HepG2 (cell line): ENCODE measurements around the gene SAMD9L.

Experiments used
- EP300 ChIP-seq, 3 experiments: sonication (generic) in 1 of 3; formaldehyde crosslinking in 1 of 3; IDR thresholded peaks; 2 replicates each; pipeline versions ENCODE4 v1.5.1 to v1.6.1; 2011 to 2020; ENCODE audit warnings: low read depth in 2 of 3, low read length in 2 of 3, borderline replicate concordance in 1 of 3, improper control_type of control experiment in 1 of 3, mild to moderate bottlenecking in 1 of 3, missing genetic modification reagents in 1 of 3, moderate library complexity in 1 of 3
- FOXM1 ChIP-seq: sonication (generic); formaldehyde crosslinking; IDR thresholded peaks from 2 replicates; pipeline ENCODE4 v1.5.0; 2020; ENCODE audit warnings: missing genetic modification reagents
- NFYB ChIP-seq: sonication (generic); formaldehyde crosslinking; IDR thresholded peaks from 2 replicates; pipeline ENCODE4 v1.4.0; 2020; ENCODE audit warnings: missing genetic modification reagents
- TF ChIP-seq, protein P1 (sequence below): sonication (generic); formaldehyde crosslinking; IDR thresholded peaks from 2 replicates; pipeline ENCODE4 v1.8.0; 2022; ENCODE audit warnings: mild to moderate bottlenecking, missing genetic modification reagents, moderate library complexity
- TF ChIP-seq, protein P2 (sequence below): sonication (generic); formaldehyde crosslinking; IDR thresholded peaks from 2 replicates; pipeline ENCODE4 v1.4.0; 2020; ENCODE audit warnings: missing genetic modification reagents, mild to moderate bottlenecking, borderline replicate concordance

DNA sequence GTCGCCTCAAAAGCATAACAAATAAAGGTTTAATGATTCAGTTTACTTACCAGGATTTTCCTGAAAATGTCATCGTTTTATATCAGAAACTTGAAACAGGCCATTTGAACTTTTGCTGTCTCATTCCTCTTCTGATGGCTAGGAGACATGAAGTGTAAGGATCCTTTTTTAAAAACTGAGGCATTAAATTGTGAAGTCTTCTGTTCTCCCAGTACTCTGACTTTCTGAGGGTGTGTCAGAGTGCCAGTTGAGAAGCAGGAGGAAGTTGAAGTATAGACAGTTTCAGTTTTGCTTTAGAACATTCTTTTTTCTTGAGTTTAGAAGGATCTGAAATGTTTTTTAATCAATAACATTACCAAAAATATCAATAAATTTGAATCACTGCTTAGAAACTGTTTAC lies at the start of gene SAMD9L:
- TF ChIP-seq, protein P1, sequence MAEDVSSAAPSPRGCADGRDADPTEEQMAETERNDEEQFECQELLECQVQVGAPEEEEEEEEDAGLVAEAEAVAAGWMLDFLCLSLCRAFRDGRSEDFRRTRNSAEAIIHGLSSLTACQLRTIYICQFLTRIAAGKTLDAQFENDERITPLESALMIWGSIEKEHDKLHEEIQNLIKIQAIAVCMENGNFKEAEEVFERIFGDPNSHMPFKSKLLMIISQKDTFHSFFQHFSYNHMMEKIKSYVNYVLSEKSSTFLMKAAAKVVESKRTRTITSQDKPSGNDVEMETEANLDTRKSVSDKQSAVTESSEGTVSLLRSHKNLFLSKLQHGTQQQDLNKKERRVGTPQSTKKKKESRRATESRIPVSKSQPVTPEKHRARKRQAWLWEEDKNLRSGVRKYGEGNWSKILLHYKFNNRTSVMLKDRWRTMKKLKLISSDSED (CRISPR knock-in tag) = no peak
- no peak for TF ChIP-seq NFYB (CRISPR knock-in tag)
- TF ChIP-seq EP300 (IDR thresholded peaks at IDR 0.05; ENCODE audit: low read depth in 2 of 2, low read length in 2 of 2) = no peak
- no peak for TF ChIP-seq EP300 (CRISPR knock-in tag; IDR thresholded peaks at IDR 0.05; ENCODE audit: borderline replicate concordance)
- TF ChIP-seq, protein P2, sequence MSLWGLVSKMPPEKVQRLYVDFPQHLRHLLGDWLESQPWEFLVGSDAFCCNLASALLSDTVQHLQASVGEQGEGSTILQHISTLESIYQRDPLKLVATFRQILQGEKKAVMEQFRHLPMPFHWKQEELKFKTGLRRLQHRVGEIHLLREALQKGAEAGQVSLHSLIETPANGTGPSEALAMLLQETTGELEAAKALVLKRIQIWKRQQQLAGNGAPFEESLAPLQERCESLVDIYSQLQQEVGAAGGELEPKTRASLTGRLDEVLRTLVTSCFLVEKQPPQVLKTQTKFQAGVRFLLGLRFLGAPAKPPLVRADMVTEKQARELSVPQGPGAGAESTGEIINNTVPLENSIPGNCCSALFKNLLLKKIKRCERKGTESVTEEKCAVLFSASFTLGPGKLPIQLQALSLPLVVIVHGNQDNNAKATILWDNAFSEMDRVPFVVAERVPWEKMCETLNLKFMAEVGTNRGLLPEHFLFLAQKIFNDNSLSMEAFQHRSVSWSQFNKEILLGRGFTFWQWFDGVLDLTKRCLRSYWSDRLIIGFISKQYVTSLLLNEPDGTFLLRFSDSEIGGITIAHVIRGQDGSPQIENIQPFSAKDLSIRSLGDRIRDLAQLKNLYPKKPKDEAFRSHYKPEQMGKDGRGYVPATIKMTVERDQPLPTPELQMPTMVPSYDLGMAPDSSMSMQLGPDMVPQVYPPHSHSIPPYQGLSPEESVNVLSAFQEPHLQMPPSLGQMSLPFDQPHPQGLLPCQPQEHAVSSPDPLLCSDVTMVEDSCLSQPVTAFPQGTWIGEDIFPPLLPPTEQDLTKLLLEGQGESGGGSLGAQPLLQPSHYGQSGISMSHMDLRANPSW (CRISPR knock-in tag) = no peak
- TF ChIP-seq FOXM1 (CRISPR knock-in tag) = no peak
